Endometrial microvascular endothelial cells (primary cell): ENCODE data around the gene CCDC92. TPM values are rescaled to one million over a fixed set of nuclear protein-coding genes. Genes with fewer than 3 reads are reported as not detected.

Experiments used
- in situ Hi-C: cut with HindIII; loops from 2 replicates; pipeline ENCODE4 v1.10.0; 2017; ENCODE audit warnings: low sequenced_read_pairs, low pct_unique_long_range_greater_than_20kb; ENCODE audit errors: inconsistent ontology term
- total RNA-seq: library from RNA; depleted of rRNA; stranded (reverse); fragments of >200 nt; gene quantifications from one replicate; pipeline ENCODE4 v1.2.3, GENCODE V29; 2015; ENCODE audit errors: inconsistent ontology term

The CCDC92 gene
- 20.8 TPM for total RNA-seq

- in situ Hi-C loops, result no loop called here
These were observed at the start of gene CCDC92, which contains the start of gene ZNF664 for GRCh38 chr12:123972457-123973401. CCDC92 (minus strand) TSS chr12:123972831; CDS start chr12:123944305, 28,526 bp downstream. ZNF664 (plus strand) TSS chr12:123973215; CDS start chr12:124012145, 38,930 bp downstream.

- in situ Hi-C loops, result no loop called here
These were observed 49.5 kb upstream of the CCDC92 start for GRCh38 chr12:124022161-124022560.

- in situ Hi-C loops, result no loop called here
These were observed 48.4 kb upstream of the CCDC92 start for GRCh38 chr12:124021007-124021406.

GRCh38 chr12:124020514-124020949 lies 47.9 kb upstream of the CCDC92 start:
- in situ Hi-C loops, result no loop called here

GRCh38 chr12:124019115-124019514 lies 46.5 kb upstream of the CCDC92 start:
- in situ Hi-C loops, result no loop called here

- in situ Hi-C loops, result no loop called here
These were observed 45.9 kb upstream of the CCDC92 start for GRCh38 chr12:124018539-124018938.

- in situ Hi-C loops, result no loop called here
These were observed 44.4 kb upstream of the CCDC92 start for GRCh38 chr12:124017064-124017463.

GRCh38 chr12:124015494-124016461 lies 43.1 kb upstream of the CCDC92 start:
- in situ Hi-C loops, result no loop called here

GRCh38 chr12:124013073-124013472 lies 40.4 kb upstream of the CCDC92 start:
- in situ Hi-C loops, result no loop called here

- in situ Hi-C loops, result no loop called here
These were observed 38.9 kb upstream of the CCDC92 start for GRCh38 chr12:124011435-124012115.

- in situ Hi-C loops, result no loop called here
These were observed 38.1 kb upstream of the CCDC92 start for GRCh38 chr12:124010687-124011086.

- in situ Hi-C loops, result no loop called here
These were observed 37.1 kb upstream of the CCDC92 start for GRCh38 chr12:124009781-124010180.

- in situ Hi-C loops, result no loop called here
These were observed 36.0 kb upstream of the CCDC92 start for GRCh38 chr12:124008595-124008994.

GRCh38 chr12:124007826-124008570 lies 35.4 kb upstream of the CCDC92 start:
- in situ Hi-C loops, result no loop called here

GRCh38 chr12:124006846-124007713 lies 34.4 kb upstream of the CCDC92 start:
- in situ Hi-C loops, result no loop called here

GRCh38 chr12:124006085-124006845 lies 33.6 kb upstream of the CCDC92 start:
- in situ Hi-C loops, result no loop called here
